ENCODE results near the gene ZNF605. TPM values are rescaled to one million over a fixed set of nuclear protein-coding genes. Genes with fewer than 3 reads are reported as not detected.
"Not testable (repeated sequence)": the region's sequence is repeated elsewhere in the genome, so short reads cannot be mapped to it uniquely, and the experiment has no call there.

Gene ZNF605
- 10 to 100 TPM in 1 of 4 donors, 1 to 10 TPM in 3; 4.9 to 18.3 (median 6.3) TPM for total RNA-seq

- Histone ChIP-seq H3K27me3 (no peaks in the 10 kb centered on the region), H3K9me3 (no peaks in the 10 kb centered on the region), H3K36me3 (peaks cover 4% of the 10 kb centered on the region), H3K4me3 (peak within 1 kb of the TSS; percentile 93), H3K4me1 (peaks cover 19% of the 10 kb centered on the region), H3K27ac (peak within 1 kb of the TSS; percentile 89)
- WGBS = 1% methylated on average over 21 of the region's 67 CpGs
- peak; percentile 88 to 92 for DNase-seq (ENCODE audit: low spot score in 2 of 2)
- TF ChIP-seq EP300 (IDR thresholded peaks at IDR 0.05) = no peak
- TF ChIP-seq POLR2AphosphoS5 (IDR thresholded peaks at IDR 0.05) = peak in 1 of 3 donors; percentile 61
- no peak for TF ChIP-seq POLR2A (IDR thresholded peaks at IDR 0.05)
Observed at GRCh38 chr12:132956011-132956788, at the start of gene ZNF605. Gene ZNF605 (minus strand): TSS chr12:132956306. CDS start chr12:132945635, 10,671 bp downstream.

- WGBS = 47% methylated on average over 1 of the region's 1 CpG
- Histone ChIP-seq H3K27ac (no peak overlapping the region), H3K4me1 (no peaks in the 10 kb centered on the region), H3K36me3 (peaks cover 41% of the 10 kb centered on the region), H3K9me3 (peaks cover 94% of the 10 kb centered on the region), H3K27me3 (no peaks in the 10 kb centered on the region), H3K4me3 (no peak overlapping the region)
- DNase-seq (ENCODE audit: low spot score in 2 of 2) = no peak
- no peak for TF ChIP-seq CTCF (IDR thresholded peaks at IDR 0.05)
Observed at GRCh38 chr12:132998741-132999140, 42.6 kb upstream of the ZNF605 start.

GRCh38 chr12:132986885-132987225 lies 30.7 kb upstream of the ZNF605 start:
- TF ChIP-seq POLR2A (IDR thresholded peaks at IDR 0.05) = no peak
- TF ChIP-seq CTCF (IDR thresholded peaks at IDR 0.05) = no peak
- TF ChIP-seq EP300 (IDR thresholded peaks at IDR 0.05) = no peak
- no peak for TF ChIP-seq POLR2AphosphoS5 (IDR thresholded peaks at IDR 0.05)
- H3K36me3 ChIP-seq = peaks cover 19% of the 10 kb centered on the region
- H3K27me3 ChIP-seq = no peaks in the 10 kb centered on the region
- H3K27ac ChIP-seq = no peak overlapping the region
- DNase-seq (ENCODE audit: low spot score in 2 of 2) = no peak
- peak overlapping the region; percentile 75 for H3K4me3 ChIP-seq
- peaks cover 13% of the 10 kb centered on the region for H3K9me3 ChIP-seq
- 4% methylated on average over 11 of the region's 11 CpGs for WGBS
- peaks cover 16% of the 10 kb centered on the region for H3K4me1 ChIP-seq

GRCh38 chr12:132986001-132986884 lies 30.1 kb upstream of the ZNF605 start, which contains the start of gene ZNF26:
Gene ZNF26 (plus strand): TSS chr12:132986367. CDS start chr12:132986841, 474 bp downstream.
- WGBS = 1% methylated on average over 42 of the region's 76 CpGs
- peak; percentile 90 to 91 for DNase-seq (ENCODE audit: low spot score in 2 of 2)
- Histone ChIP-seq H3K36me3 (peaks cover 19% of the 10 kb centered on the region), H3K4me3 (peak within 1 kb of the TSS; percentile 75), H3K9me3 (peaks cover 14% of the 10 kb centered on the region), H3K27me3 (no peaks in the 10 kb centered on the region), H3K27ac (peak within 1 kb of the TSS; percentile 81), H3K4me1 (peaks cover 16% of the 10 kb centered on the region)
- no peak for TF ChIP-seq EP300 (IDR thresholded peaks at IDR 0.05)
- TF ChIP-seq POLR2AphosphoS5 (IDR thresholded peaks at IDR 0.05) = peak in 2 of 3 donors; percentile 66 to 87
- TF ChIP-seq POLR2A (IDR thresholded peaks at IDR 0.05) = peak in 1 of 2 donors; percentile 48

- WGBS = 39% methylated on average over 13 of the region's 13 CpGs
Observed at GRCh38 chr12:132976870-132977269, 20.8 kb upstream of the ZNF605 start.

GRCh38 chr12:132972374-132972773 lies 16.3 kb upstream of the ZNF605 start:
- WGBS = 82% methylated on average over 1 of the region's 1 CpG
- H3K9me3 ChIP-seq = peaks cover 17% of the 10 kb centered on the region

More at GRCh38 chr12:132976870-132977269, 20.8 kb upstream of the ZNF605 start:
- not testable (repeated sequence) for H3K27me3 ChIP-seq; H3K36me3 ChIP-seq; H3K4me1 ChIP-seq; H3K27ac ChIP-seq; DNase-seq (ENCODE audit: low spot score in 2 of 2); H3K4me3 ChIP-seq
- peaks cover 12% of the 10 kb centered on the region for H3K9me3 ChIP-seq

More at GRCh38 chr12:132972374-132972773, 16.3 kb upstream of the ZNF605 start:
- Histone ChIP-seq H3K27ac (no peak overlapping the region), H3K27me3 (no peaks in the 10 kb centered on the region), H3K36me3 (peaks cover 3% of the 10 kb centered on the region), H3K4me1 (no peaks in the 10 kb centered on the region), H3K4me3 (no peak overlapping the region)
- no peak for DNase-seq (ENCODE audit: low spot score in 2 of 2)
- TF ChIP-seq POLR2A (IDR thresholded peaks at IDR 0.05) (no peak), EP300 (IDR thresholded peaks at IDR 0.05) (no peak), CTCF (IDR thresholded peaks at IDR 0.05) (no peak), POLR2AphosphoS5 (IDR thresholded peaks at IDR 0.05) (no peak)
